ENCODE data around the gene TUBA1C.

DNA sequence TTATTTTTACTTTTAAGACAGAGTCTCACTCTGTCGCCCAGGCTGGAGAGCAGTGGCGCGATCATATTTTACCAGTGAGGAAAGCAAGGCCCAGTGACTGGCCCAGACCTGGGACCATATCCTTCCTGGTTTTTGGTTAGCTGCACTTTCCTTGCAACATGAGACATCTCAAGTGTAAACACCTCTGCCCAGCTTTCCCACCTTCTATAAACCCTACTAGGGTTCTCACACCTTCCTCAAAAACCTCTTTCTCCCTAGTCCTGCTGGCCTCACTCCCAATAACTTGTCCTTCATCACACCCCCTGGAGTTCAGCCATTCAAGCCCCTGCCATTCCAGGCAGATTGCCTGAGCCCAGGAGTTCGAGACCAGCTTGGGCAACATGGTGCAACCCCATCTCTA, 19.8 kb downstream of the TUBA1C start:
- no peak for TF ChIP-seq POLR2A (IDR thresholded peaks at IDR 0.05; ENCODE audit: low read depth, low read length)
- no peak for TF ChIP-seq POLR2AphosphoS5 (IDR thresholded peaks at IDR 0.05; ENCODE audit: low read depth, low read length)
- TF ChIP-seq TAF1 (IDR thresholded peaks at IDR 0.05; ENCODE audit: low read depth, low read length): no peak
- no peak for TF ChIP-seq PAX5 (IDR thresholded peaks at IDR 0.05; ENCODE audit: insufficient read depth, low read length, severe bottlenecking)

All from GM12891 (cell line).